Islet precursor cell (in vitro differentiated cells): Measurements from ENCODE around the gene NOS1AP.
"Not testable (repeated sequence)": the region's sequence is repeated elsewhere in the genome, so short reads cannot be mapped to it uniquely, and the experiment has no call there.

Experiments used
- DNase-seq: peaks from one replicate; pipeline ENCODE4 v3.0.0-alpha.2; 2018

Gene NOS1AP

DNA sequence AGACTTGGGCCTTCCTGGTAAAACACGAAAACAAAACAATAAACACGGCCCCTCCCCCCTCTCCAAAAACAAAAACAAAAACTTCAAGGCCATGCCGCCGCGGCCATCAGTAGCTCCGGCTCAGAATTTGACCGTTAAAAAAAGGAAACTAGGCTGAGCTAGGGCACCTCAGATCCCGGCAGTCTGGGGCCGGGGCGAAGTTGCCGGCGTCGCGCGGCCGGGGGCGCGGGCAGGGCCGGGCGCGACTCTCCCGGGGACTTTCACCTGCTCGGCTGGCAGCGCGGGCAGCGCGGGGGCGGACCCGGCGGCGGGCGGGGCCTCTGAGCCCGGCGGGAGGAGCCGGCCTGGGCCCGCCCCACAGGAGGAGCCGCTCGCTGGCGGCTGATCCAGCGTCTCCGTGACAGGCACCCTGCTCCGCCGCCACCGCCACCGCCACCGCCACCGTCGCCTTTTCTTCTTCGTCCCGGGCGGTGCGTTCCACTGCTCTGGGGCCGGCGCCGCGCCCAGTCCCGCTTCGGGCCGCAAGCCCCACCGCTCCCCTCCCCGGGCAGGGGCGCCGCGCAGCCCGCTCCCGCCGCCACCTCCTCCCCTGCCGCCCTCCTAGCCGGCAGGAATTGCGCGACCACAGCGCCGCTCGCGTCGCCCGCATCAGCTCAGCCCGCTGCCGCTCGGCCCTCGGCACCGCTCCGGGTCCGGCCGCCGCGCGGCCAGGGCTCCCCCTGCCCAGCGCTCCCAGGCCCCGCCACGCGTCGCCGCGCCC lies at the start of gene NOS1AP:
TSS of gene NOS1AP (plus strand) at position 358 of the 760 bp plus-strand sequence. CDS start 487 bp downstream, outside the sequence.
- DNase-seq: peak; percentile 90

DNA sequence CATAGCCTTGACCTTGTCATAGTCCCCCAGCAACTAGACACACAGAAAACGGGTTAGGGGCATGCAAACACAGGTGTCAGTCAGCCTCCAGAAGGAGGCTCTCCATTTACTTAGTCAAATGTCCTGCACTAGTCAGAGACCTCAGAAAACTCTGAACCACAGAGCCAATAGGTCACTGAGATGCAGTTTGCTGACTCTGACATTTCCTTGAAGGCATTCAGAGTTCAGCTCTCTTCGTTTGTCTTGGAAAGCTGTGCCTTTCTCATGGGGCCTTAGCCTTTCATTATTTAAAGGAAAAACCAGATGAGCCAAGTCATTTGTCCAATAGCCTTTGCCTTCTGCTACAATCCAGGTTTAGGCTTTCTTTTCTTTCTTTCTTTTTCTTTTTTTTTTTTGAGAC lies 49.3 kb upstream of the NOS1AP start:
- no peak for DNase-seq

DNA sequence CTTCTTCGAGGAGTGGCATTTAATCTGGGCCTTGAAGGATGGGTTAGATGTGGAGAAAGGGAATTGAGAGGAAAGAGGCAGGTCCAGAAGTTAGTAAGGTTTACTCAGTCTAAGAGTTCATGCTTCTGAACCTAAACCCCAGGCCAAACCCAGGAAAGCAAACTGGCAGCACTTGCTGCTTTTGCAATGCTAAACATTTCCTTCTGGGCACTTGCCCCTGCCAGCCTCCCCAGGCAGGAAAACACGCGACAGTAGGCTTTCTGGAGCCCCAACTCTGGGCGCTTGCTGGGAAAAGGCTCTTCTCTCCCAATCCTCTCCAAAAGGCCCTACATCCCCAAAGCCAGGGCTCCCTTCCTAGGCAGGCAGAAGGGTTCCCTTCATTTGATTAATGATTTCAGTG lies 48.4 kb upstream of the NOS1AP start:
- no peak for DNase-seq

DNA sequence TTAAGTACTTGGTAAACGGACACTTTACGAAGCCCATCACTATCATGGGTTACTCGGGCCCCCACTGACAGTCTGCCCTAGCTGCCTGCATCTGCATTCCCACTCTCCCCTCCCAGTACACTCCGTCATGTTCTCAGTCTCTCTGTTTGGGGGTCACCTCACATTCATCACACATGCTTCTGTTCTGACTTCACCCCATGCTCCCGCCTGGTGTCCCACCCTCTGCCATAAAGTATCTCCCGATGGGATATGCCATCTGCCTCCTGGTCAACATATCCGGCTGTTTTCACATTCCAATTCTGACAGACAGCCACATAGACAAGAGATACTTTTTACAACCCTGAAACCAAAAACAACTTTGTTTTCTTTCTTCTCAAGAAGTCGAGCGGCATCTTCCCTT lies 46.9 kb upstream of the NOS1AP start:
- DNase-seq: no peak

DNA sequence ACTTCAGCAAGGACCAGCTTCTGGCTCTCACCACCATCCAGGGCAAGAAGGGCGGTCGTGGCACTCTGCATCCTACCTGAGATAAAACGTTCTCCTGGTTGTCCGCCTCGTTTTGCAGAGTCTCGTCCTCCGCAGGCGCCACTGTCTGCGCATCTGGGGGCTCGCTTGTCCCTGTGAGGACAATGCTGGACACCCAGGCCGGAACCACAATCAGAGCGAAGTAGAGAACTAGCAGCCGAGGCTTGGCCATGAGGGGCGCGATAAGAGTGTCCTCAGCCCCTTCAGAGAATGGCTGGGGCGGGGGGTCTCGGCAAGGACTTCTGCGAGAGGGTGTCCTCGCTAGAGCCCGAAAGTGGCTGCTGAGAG lies 46.3 kb upstream of the NOS1AP start:
- peak; percentile 64 for DNase-seq

DNA sequence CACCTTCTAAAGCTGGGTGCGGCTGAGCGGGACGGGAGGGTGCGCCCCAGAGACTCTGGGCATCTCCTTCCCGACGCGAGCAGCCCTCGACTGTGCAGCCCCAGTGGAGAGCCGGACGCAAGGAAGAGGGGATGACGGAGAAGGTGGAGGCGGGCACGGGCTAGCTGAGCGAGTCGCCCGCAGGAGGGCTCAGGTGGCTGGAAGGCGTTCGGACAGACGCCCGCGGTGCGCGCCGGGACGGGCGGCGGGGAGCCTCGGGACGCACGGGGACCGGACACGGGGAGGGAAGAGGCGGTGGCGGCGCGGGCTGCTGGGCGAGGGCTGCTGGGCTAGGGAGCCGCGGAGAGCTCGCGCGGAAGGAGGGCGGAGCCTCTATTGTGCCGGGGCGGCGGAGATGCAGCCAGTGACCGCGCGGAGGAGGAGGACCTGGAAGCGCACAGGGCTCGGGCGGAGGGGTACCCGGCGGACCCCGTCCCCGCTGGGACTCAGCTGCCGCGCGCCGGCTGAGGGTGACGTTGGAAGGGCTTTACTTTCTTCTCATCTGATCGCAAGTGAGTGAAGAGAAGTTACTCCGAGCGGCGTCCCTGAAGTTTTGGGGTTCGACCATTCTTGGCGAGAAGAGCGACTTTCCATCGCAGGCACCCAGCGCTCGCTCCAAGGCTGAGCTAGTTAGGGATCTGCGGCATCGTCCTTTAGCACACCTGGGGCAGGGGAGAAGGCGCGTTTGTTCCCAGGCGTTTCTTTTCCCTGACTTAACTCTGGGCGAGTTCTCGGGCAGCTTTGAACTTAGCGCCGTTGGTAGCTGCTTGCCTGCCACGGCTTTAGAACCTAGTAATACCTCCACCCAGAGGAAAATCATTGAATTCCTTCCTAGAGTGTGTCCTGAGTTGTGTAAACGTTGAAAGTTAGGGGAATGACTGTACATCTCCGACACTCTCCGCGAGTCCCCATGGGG lies 45.7 kb upstream of the NOS1AP start, which contains the start of gene OLFML2B:
TSS of gene OLFML2B (minus strand) at position 323 of the 955 bp plus-strand sequence. CDS start 439 bp downstream, outside the sequence.
- peak; percentile 86 for DNase-seq

DNA sequence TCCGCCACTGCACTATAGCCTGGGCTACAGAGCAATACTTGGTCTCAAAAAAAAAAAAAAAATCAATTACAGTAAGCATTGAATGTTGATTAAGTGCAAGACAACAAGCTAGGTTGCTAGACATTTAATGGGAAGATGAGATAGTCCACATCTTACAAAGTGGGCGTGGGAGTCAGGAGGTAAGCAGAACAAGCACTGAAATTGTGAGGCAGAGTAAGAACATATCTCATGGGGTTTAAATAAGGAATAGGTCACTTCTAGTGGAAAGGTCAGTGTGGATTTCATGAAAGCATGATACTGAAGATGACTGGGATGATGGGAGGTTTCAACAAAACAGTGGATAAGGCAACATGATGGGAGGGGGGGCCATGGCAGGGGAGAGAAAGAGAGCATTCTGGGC lies 44.0 kb upstream of the NOS1AP start:
- no peak for DNase-seq

DNA sequence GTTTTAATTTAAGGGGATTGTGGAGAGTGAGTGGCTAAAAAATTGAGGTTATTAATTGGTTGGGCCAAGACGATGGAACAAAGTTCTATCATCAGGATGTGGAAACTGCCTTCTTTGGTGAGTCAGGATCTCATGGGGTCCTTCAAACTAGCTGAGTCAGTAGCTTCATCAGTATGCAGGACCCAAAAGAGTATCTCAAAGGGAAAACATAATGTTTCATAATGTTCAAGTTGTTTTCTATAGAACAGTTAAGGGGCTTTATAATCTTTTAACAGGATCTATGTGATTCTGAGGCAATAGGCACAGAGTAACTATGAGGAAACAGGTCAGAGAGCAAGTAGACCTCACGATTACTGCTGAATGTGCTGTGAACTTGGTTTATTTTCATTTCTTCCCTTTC lies 42.6 kb upstream of the NOS1AP start:
- DNase-seq: no peak

DNA sequence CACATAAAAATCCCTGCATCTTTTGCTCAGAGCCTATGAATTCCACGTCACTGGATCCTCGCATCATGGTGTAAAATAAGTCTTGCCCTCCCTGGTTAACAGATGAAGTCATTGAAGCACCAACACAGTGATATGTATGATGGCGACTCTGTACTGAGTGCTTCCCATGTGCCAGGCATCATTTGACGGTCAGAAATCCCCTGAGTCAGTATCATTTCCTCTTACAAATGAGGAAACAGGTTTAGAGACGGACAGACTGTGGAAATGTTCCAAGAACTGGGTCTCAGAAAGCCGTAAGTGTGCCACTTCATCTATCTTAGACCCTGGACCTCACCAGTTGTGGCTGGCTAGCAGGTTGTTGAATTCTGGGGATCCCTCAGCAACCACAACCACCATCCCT lies 40.8 kb upstream of the NOS1AP start:
- DNase-seq: no peak

DNA sequence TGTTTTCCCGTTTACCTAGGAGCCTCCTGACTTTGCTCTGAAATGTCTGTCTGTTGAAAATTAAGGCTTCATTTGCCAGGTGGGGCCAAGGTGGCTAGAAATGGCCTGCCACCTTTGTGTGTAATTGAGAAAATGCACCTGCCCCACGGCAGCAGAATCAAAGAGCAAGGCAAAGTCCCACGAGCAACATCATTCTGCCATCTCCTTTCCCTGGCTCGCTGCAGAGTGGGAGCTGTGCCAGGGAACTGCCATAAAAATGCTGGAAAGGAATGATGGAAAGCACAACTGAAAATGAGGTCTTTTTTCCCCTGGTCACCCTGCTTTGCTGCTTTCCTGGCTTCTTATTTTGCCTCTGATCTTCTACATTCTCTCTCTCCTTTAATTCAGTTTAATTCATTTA lies 40.3 kb upstream of the NOS1AP start:
- no peak for DNase-seq

DNA sequence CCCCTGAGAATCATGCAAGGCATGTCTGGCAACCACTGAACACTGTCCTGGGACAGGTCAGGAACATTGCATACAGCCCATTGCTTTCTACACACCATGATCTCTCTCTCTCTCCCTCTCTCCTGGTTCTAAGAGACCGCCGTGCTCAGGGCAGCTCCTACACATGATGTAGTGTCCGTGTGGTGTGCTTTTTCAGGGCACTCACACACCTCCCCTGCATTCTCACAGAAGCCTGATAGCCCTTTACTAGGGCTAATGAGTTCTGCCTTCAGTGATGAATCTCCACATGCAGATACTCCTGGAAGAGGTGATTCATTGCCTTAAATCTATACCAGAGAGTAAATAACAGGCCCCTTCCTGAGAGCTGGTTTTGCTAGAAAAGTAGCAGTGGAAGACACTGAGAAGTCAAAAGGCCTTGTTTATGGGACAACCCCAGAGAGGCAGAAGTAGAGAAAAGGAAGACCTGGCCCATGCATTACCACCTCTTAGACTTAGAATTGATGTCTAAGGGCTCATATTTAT lies 38.7 kb upstream of the NOS1AP start:
- no peak for DNase-seq

DNA sequence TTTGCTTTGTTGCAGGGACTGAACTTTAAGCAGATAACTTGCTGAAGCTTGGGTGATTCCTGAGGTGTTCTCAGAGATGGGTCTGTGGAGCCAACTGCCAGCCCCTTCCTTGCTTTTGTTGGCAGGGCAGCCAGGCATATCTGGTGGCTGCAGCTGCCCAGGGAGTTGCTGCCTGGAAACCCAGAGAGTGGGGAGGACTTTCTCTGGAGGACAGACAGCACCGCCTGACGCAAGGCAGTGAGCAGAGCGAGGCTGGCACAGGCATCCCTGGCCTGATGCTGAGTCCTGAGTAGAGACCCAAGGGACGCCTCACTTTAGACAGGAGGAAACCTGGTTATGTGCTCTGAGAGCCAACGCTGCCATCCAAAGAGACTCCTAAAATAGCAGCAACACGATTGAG lies 36.1 kb upstream of the NOS1AP start:
- no peak for DNase-seq

DNA sequence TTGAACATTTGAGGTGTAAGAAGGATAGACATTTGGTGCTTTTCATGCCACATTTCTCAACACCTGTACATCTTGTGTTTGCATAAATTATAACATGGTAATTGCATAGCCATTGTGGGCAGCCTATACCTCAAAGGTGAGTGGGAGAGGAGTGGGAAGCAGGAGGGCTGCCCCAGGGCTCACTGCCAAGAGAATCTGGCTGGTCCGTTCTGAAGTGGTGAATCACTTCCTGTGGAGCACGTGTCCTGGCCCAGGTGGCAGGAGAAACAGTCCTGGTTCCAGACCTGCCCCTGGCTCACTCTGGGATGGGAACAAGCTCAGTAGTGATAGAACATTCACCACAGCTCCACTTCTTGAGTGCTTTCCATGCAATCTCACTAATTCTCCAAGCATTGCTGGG lies 34.2 kb upstream of the NOS1AP start:
- peak; percentile 88 for DNase-seq

DNA sequence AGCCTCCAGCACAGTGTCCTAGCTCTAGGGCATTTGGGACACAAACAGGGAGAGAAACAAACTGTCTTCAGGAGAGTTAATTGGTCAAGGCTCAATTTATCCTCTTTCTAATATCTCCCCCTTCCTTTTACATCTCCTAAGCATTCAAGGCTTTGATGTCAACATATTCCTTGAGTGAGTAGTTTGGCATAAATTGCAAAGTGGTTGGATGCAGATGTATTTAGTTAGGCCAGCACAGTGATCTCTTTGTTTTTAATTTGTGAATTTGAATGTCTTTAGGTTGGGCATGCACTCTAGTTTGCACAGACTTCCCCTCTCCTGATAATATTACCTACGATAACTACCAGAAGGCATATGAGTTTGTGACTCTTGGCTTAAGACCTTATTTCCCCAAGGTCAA lies 33.3 kb upstream of the NOS1AP start:
- DNase-seq: no peak

DNA sequence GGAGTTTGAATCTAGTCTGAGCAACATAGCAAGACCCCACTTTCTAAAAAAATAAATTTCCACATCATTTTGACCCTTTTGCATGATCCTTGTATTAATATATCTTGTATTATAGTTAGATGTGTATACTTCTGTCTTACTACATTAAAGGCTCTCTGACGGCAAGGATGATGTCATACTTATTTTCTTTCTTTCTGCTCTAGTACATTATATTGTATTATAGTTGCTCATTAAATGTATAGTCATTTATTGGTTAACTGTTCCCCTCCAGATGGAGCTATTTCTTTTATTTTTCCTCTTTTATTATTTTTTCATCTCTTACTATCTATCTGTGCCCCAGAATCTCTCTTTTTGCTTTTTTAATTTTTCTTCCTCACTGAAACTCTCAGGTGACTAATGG lies 30.9 kb upstream of the NOS1AP start:
- no peak for DNase-seq

DNA sequence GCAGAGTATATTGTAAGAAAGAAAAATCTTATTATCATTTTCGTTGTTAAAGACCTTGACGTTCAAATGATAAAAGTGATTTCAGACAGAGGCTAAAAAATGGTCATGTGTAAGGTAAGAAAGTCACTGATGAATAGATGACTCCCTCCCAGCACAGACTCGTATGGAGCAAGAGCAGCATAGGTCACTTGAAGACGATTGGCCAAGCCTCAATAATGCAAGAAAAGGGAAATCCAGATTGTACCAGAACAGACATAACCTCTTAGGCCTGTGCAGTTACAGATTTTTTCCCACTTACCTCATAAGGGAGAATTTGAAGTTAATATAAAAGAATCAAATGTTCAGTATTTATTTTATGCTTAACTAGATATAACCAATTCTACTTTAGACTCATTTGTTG lies 29.5 kb upstream of the NOS1AP start:
- no peak for DNase-seq

DNA sequence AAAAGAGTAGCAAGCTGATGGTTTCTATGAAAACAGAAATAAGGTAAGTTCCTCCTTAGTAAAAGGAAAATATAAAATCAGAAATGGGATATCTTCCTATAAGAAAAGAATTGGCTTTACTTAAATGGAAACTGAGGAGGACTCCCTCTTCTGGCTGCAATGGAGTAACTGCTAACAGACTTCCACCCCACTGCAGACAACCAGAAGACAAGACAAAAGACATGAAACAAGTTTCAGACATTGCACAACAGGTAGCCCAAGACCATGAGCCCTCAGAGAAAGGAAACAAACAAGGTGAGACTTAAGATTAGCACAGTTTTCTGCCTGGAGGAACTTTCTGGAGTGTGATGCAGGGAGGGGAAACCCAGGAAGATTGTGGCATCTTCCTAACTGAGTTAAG lies 28.8 kb upstream of the NOS1AP start:
- DNase-seq: no peak

DNA sequence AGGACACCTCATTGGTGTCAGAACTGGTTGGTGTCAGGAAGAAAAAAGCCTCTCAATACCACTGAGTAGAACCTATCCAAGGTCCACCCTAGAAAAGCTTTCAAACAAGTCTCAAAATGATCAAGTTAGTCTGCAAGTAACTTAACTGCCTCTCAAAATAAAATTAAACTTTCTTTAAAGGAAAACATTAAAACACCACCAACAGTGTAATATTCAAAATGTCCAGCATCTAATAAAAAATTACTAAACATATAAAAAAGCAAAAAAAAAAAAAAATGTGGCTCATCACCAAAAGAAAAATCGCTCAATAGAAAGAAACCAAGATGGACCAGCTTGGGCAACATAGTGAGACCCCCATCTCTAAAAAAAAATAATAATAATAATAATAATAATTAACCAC lies 27.1 kb upstream of the NOS1AP start:
- DNase-seq: no peak

DNA sequence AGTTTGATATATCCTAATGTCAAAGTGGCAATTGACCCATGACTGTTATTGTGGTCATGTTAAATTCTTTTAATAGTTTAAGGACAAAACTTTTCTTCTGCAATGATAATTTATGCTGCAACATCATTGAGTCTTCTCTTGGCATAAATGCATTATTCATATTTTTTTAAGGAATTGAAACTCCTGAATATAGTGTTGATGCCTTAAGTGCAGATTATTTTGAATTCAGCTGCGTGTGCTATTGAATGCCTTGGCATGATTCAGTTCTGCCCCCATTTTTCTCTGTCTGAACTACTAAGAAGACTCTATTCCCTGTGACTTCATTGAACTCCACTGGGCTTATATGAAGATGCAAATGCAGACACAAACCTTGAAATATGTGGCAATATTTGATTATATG lies 22.6 kb upstream of the NOS1AP start:
- no peak for DNase-seq

DNA sequence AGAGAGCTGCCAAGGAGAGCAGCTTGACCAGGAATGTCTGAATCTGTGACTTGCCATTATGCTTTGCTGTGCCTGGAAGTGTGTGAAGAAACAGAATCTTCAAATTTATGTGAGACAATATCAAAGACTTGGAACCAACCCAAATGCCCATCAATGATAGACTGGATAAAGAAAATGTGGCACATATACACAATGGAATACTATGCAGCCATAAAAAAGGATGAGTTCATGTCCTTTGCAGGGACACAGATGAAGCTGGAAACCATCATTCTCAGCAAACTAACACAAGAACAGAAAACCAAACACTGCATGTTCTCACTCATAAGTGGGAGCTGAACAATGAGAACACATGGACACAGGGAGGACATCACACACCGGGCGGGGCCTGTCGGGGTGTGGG lies 15.5 kb upstream of the NOS1AP start:
- DNase-seq: not testable (repeated sequence)

DNA sequence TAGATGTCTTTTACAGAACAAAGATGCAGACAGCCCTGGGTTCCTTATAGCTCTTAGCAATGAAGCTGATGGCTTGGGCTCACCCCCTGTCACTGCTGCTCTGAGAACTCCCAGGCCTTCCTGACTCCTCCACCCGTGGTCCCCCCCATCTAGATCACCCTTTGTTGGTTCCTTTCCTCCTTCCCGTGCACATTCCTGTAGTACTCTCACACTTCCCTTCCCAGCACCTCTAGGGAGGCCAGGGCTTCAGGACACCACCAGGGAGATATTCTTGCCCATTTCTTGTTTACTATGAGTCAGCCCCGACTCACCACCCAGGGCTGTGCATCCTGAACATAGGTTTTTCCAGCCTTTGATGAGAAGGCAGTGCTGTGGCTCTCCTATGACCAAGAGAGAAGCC lies 14.4 kb upstream of the NOS1AP start:
- peak; percentile 97 for DNase-seq

DNA sequence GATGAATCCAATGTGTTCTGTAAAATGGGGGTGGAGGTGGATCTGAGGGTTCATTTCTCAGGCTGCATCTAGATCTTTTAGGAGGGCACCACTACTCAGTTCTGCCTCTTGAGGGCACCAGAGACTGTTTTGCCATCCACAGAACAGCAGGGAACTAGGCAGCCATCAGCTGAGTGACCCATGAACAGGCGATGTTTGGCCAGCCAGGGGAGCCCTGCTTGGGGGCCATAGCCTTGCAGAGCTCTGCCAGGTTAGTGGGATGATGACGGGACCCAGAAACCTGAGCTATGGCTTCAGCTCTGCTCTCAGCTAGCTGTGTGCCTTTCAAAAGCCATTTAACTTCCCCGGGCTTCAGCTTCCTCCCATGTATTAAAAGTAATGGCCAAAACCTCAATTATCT lies 13.4 kb upstream of the NOS1AP start:
- DNase-seq: peak; percentile 86

DNA sequence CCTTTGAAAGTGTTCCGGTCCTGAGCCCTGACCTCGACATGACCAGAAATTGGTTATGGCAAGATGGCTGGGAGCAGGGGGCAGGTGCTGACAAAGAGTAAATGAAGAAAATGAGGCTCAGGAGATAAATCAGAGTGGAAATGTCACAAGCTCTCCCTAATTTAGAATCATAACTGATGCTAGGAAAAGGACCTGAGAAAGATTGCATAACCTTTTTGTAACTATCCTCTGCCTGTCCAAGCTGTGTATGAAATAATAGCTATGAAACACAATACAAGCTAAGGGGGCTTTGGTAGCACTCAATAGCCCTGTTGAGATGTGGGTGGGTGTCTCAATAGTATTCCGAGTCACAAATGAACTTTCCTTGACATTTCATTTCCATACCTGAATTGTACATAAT lies 12.9 kb upstream of the NOS1AP start:
- no peak for DNase-seq

DNA sequence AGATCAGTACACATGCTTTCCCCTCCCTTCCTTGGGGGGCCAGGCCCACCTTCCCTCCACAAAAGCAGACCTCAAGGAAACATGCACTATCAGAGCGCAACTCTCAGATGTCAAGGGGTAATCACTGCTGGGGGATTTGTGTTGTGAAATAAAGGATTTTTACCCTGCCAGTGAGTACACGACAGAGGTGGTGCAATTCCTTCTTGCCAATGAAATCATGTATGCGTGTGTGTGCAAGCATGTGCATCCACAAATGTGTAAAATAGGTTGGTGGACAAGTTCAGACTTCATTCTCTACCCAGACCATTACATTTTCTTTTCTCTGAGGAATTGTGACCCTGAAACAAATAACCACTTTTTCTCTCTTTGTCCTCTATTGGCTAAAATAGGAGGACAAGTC lies 9.8 kb upstream of the NOS1AP start:
- no peak for DNase-seq
